H9 (cell line): Measurements from ENCODE around the gene C15orf62. TPM values are rescaled to one million over a fixed set of nuclear protein-coding genes. Genes with fewer than 3 reads are reported as not detected.
A peak's percentile ranks its signal among the peaks of the same experiment; 100 is the strongest.

Source experiments
- DNase-seq: peaks from one replicate; pipeline ENCODE4 v3.0.0-alpha.2; 2017
- H2AFZ ChIP-seq: one replicate; pipeline ENCODE4 v1.6.1; 2013; ENCODE audit warnings: mild to moderate bottlenecking, low read length, control low read depth, moderate library complexity
- H2AK5ac ChIP-seq: 2 replicates; pipeline ENCODE4 v1.6.1; 2013; ENCODE audit warnings: low read length, control low read depth, mixed read lengths; ENCODE audit not compliant: insufficient read length
- H2BK120ac ChIP-seq: one replicate; pipeline ENCODE4 v1.6.1; 2013; ENCODE audit warnings: low read depth, mild to moderate bottlenecking, low read length, control low read depth, inconsistent platforms; ENCODE audit not compliant: poor library complexity, severe bottlenecking
- H2BK12ac ChIP-seq: 2 replicates; pipeline ENCODE4 v1.6.1; 2013; ENCODE audit warnings: low read length, control low read depth, mixed read lengths, low read depth; ENCODE audit not compliant: insufficient read length
- H2BK15ac ChIP-seq: 2 replicates; pipeline ENCODE4 v1.6.1; 2013; ENCODE audit warnings: low read depth, low read length, control low read depth
- H2BK20ac ChIP-seq: one replicate; pipeline ENCODE4 v1.6.1; 2013; ENCODE audit warnings: low read depth, mild to moderate bottlenecking, low read length, control low read depth, inconsistent platforms; ENCODE audit not compliant: poor library complexity, severe bottlenecking
- H2BK5ac ChIP-seq: 2 replicates; pipeline ENCODE4 v1.6.1; 2013; ENCODE audit warnings: low read length, control low read depth, mixed read lengths; ENCODE audit not compliant: insufficient read length
- H3K14ac ChIP-seq: 2 replicates; pipeline ENCODE4 v1.6.1; 2013; ENCODE audit warnings: low read length, control low read depth; ENCODE audit not compliant: insufficient read depth
- H3K18ac ChIP-seq: 2 replicates; pipeline ENCODE4 v1.6.1; 2013; ENCODE audit warnings: low read depth, mild to moderate bottlenecking, mixed read lengths, low read length, control low read depth; ENCODE audit not compliant: insufficient read length
- H3K23ac ChIP-seq: 2 replicates; pipeline ENCODE4 v1.6.1; 2013; ENCODE audit warnings: low read length, control low read depth, mixed read lengths, low read depth; ENCODE audit not compliant: insufficient read length
- H3K23me2 ChIP-seq: 2 replicates; pipeline ENCODE4 v1.6.1; 2013; ENCODE audit warnings: low read depth, mild to moderate bottlenecking, mixed read lengths, low read length, control low read depth; ENCODE audit not compliant: insufficient read length, poor library complexity, severe bottlenecking
- H3K27ac ChIP-seq: 2 replicates; pipeline ENCODE4 v1.5.1; 2013; ENCODE audit warnings: low read length, control low read depth, mixed read lengths, low read depth; ENCODE audit not compliant: insufficient read length
- H3K27me3 ChIP-seq: 2 replicates; pipeline ENCODE4 v1.6.1; 2013; ENCODE audit warnings: low read length, control low read depth, inconsistent platforms; ENCODE audit not compliant: insufficient read depth
- H3K4ac ChIP-seq: 2 replicates; pipeline ENCODE4 v1.6.1; 2013; ENCODE audit warnings: low read depth, mild to moderate bottlenecking, control low read depth, inconsistent platforms, low read length, moderate library complexity
- H3K4me1 ChIP-seq: 2 replicates; pipeline ENCODE4 v1.6.1; 2013; ENCODE audit warnings: low read length, control low read depth, inconsistent platforms; ENCODE audit not compliant: insufficient read depth
- H3K4me2 ChIP-seq: 2 replicates; pipeline ENCODE4 v1.6.1; 2013; ENCODE audit warnings: low read length, control low read depth, mixed read lengths; ENCODE audit not compliant: insufficient read length, insufficient read depth
- H3K56ac ChIP-seq: 2 replicates; pipeline ENCODE4 v1.6.1; 2013; ENCODE audit warnings: low read depth, mild to moderate bottlenecking, mixed read lengths, low read length, control low read depth; ENCODE audit not compliant: insufficient read length
- H3K79me1 ChIP-seq: 2 replicates; pipeline ENCODE4 v1.6.1; 2013; ENCODE audit warnings: low read depth, mild to moderate bottlenecking, moderate library complexity, low read length, control low read depth, inconsistent platforms; ENCODE audit not compliant: insufficient read depth, poor library complexity, severe bottlenecking
- H3K79me2 ChIP-seq: 2 replicates; pipeline ENCODE4 v1.6.1; 2013; ENCODE audit warnings: low read length, control low read depth, inconsistent platforms; ENCODE audit not compliant: insufficient read depth
- H3K9ac ChIP-seq: 2 replicates; pipeline ENCODE4 v1.6.1; 2013; ENCODE audit warnings: low read length, control low read depth, mixed read lengths; ENCODE audit not compliant: insufficient read length; ENCODE audit errors: extremely low read depth
- H3K9me3 ChIP-seq: one replicate; pipeline ENCODE4 v1.6.1; 2013; ENCODE audit warnings: low read depth, low read length, inconsistent platforms; ENCODE audit not compliant: control insufficient read depth
- H3T11ph ChIP-seq: one replicate; pipeline ENCODE4 v1.6.1; 2013; ENCODE audit warnings: mild to moderate bottlenecking, low read length, control low read depth, inconsistent platforms
- H4K20me1 ChIP-seq: one replicate; pipeline ENCODE4 v1.6.1; 2013; ENCODE audit not compliant: control insufficient read depth, insufficient read length, insufficient read depth
- H4K5ac ChIP-seq: 2 replicates; pipeline ENCODE4 v1.6.1; 2013; ENCODE audit warnings: low read depth, mild to moderate bottlenecking, mixed read lengths, low read length, control low read depth; ENCODE audit not compliant: insufficient read length
- H4K8ac ChIP-seq: replicated peaks from 2 replicates; pipeline ENCODE4 v1.6.1; 2013; ENCODE audit warnings: low read length, control low read depth, mixed read lengths, low read depth; ENCODE audit not compliant: insufficient read length
- H4K91ac ChIP-seq: 2 replicates; pipeline ENCODE4 v1.6.1; 2013; ENCODE audit warnings: low read depth, mild to moderate bottlenecking, moderate library complexity, mixed read lengths, low read length, control low read depth; ENCODE audit not compliant: insufficient read length
- H3K27ac Mint-ChIP-seq, 3 experiments: 2 replicates in 2 of 3; 3 replicates in 1 of 3; pipeline ENCODE4 v1.8.0; 2020 to 2021; ENCODE audit warnings: mixed read lengths in 3 of 3, mild to moderate bottlenecking in 1 of 3, moderate library complexity in 1 of 3
- H3K27me3 Mint-ChIP-seq: 2 replicates; pipeline ENCODE4 v1.8.0; 2021; ENCODE audit warnings: low read depth, mild to moderate bottlenecking, moderate library complexity, mixed read lengths
- H3K36me3 Mint-ChIP-seq, 3 experiments: 2 replicates in 2 of 3; 3 replicates in 1 of 3; pipeline ENCODE4 v1.8.0; 2020 to 2021; ENCODE audit warnings: low read depth in 3 of 3, mixed read lengths in 3 of 3; ENCODE audit not compliant: insufficient read depth in 1 of 3
- H3K4me1 Mint-ChIP-seq, 2 experiments: 2 replicates each; pipeline ENCODE4 v1.8.0; 2020; ENCODE audit warnings: mixed read lengths in 2 of 2
- H3K4me3 Mint-ChIP-seq, 2 experiments: 2 replicates in 1 of 2; 3 replicates in 1 of 2; pipeline ENCODE4 v1.8.0; 2020 to 2021; ENCODE audit warnings: mild to moderate bottlenecking in 2 of 2, mixed read lengths in 2 of 2, moderate library complexity in 1 of 2
- H3K9me3 Mint-ChIP-seq, 2 experiments: 2 replicates in 1 of 2; 3 replicates in 1 of 2; pipeline ENCODE4 v1.8.0; 2020; ENCODE audit warnings: mild to moderate bottlenecking in 2 of 2, mixed read lengths in 2 of 2, moderate library complexity in 1 of 2
- CTCF ChIP-seq: fragments of 200-600 bp; sonication (generic); conservative IDR thresholded peaks from 3 replicates; pipeline ENCODE4 v1.8.0; 2021; ENCODE audit warnings: antibody characterized with exemption, mild to moderate bottlenecking
- WGBS: extraction: QIAGEN DNeasy Blood & Tissue Kit; methylation state at CpG from one replicate; pipeline ENCODE4 v1.1.7; 2013; ENCODE audit warnings: missing lambda C conversion rate, low lambda C conversion rate, mixed read lengths; ENCODE audit not compliant: insufficient read length; ENCODE audit errors: extremely low coverage; 5-methylcytosine and 5-hydroxymethylcytosine counted together
- total RNA-seq: library from RNA; stranded (reverse); gene quantifications from 2 replicates; pipeline ENCODE4 v1.2.1, GENCODE V29; 2021

C15orf62 gene
- total RNA-seq, 1 experiment from 2014 or later = 0.70 TPM

GRCh38 chr15:40763801-40764628 lies 5.8 kb upstream of the C15orf62 start, which contains the start of gene GCHFR:
TSS of gene GCHFR (plus strand) at chr15:40764068. CDS start at chr15:40764181, 113 bp downstream.
- Mint-ChIP-seq H3K4me3 (peak within 1 kb of the TSS; percentile 76 to 85), H3K27me3 (peaks cover 9% of the 10 kb centered on the region; the same call in 1 of the 2 replicates), H3K27ac (peak within 1 kb of the TSS in 1 of 3 experiments; percentile 44; a peak in 2 of 7 replicates), H3K9me3 (no peaks in the 10 kb centered on the region), H3K36me3 (peaks cover 0 to 5% (median 0%) of the 10 kb centered on the region in 3 experiments; a peak in 4 of 7 replicates), H3K4me1 (peaks cover 29 to 31% of the 10 kb centered on the region in 2 experiments)
- Histone ChIP-seq H2BK120ac (no peak within 1 kb of the TSS), H3K56ac (no peak within 1 kb of the TSS), H3K23me2 (no peaks in the 10 kb centered on the region), H3K27ac (no peak within 1 kb of the TSS), H2BK15ac (no peak within 1 kb of the TSS), H3K27me3 (no peaks in the 10 kb centered on the region), H3K4ac (no peak within 1 kb of the TSS), H3K4me2 (peak within 1 kb of the TSS; percentile 50), H3K9ac (no peak within 1 kb of the TSS), H3K79me2 (no peaks in the 10 kb centered on the region), H4K5ac (no peak within 1 kb of the TSS), H2BK20ac (no peak within 1 kb of the TSS), H4K91ac (no peak within 1 kb of the TSS), H3K4me1 (peaks cover 4% of the 10 kb centered on the region; the same call in 1 of the 2 replicates), H3K23ac (no peak within 1 kb of the TSS), H2AFZ (no peak within 1 kb of the TSS), H3K79me1 (no peaks in the 10 kb centered on the region), H2BK5ac (no peak within 1 kb of the TSS), H3T11ph (no peak within 1 kb of the TSS), H3K18ac (peak within 1 kb of the TSS; percentile 51), H3K14ac (peak within 1 kb of the TSS; percentile 61; the same call in 1 of the 2 replicates), H3K9me3 (no peaks in the 10 kb centered on the region), H2AK5ac (no peak within 1 kb of the TSS), H2BK12ac (no peak within 1 kb of the TSS), H4K20me1 (no peaks in the 10 kb centered on the region), H4K8ac (no peak within 1 kb of the TSS)
- WGBS = no CpG with 5 or more reads among the region's 75 CpGs
- DNase-seq = peak; percentile 85
- TF ChIP-seq CTCF = peak; percentile 54
